NOMO-1 treated with dmso at 0.1 percent for 144 hours (cell line): ENCODE data around the gene JPT2.
"Not testable (repeated sequence)": the region's sequence is repeated elsewhere in the genome, so short reads cannot be mapped to it uniquely, and the experiment has no call there.

Experiments
- DNase-seq: peaks from one replicate; lab custom pipeline; 2025; ENCODE audit not compliant: unreplicated experiment; lab: John Stamatoyannopoulos, UW

Gene JPT2

GRCh38 chr16:1727651-1728624 lies 49.9 kb downstream of the JPT2 start:
- no peak for DNase-seq

- no peak for DNase-seq
Observed at GRCh38 chr16:1729026-1729425, 50.9 kb downstream of the JPT2 start.

DNA sequence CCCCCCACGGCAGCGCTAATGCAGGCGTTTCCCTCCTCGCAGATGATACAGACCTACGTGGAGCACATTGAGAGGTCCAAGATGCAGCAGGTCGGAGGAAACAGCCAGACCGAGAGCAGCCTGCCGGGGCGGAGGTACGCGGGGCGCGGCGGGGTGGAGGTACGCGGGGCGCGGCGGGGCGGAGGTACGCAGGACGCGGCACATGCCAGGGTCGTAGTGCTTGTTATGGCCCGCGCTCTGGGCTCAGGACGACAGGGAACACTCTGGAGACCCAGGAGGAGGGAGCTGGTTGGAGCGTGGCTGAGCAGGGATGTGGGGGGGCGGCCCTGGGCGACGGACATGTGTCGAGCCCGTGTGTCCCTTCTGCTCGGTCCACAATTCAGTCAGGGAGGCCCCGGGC lies 51.4 kb downstream of the JPT2 start:
- no peak for DNase-seq

- no peak for DNase-seq
Observed at GRCh38 chr16:1731073-1731472, 53.0 kb downstream of the JPT2 start.

DNA sequence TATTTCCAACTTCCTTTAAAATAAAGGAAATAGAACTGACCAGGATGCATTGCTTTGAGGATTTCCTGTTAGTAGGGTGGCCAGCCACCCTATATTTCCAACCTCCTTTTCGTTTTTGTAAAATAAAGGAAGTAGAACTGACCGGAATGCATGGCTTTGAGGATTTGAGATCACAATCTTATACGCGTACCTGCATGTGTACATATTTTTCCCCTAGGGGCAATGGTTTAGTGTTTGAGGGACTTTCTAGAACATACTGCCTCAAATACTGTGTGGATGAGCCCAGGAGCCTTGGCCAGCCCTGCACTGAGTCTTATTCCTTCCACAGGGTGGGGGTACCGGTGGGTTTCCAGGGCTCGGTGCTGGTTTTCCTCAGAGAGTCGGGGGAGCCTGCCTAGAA lies 53.5 kb downstream of the JPT2 start:
- no peak for DNase-seq

- no peak for DNase-seq
Observed at GRCh38 chr16:1732071-1732470, 54.0 kb downstream of the JPT2 start.

DNA sequence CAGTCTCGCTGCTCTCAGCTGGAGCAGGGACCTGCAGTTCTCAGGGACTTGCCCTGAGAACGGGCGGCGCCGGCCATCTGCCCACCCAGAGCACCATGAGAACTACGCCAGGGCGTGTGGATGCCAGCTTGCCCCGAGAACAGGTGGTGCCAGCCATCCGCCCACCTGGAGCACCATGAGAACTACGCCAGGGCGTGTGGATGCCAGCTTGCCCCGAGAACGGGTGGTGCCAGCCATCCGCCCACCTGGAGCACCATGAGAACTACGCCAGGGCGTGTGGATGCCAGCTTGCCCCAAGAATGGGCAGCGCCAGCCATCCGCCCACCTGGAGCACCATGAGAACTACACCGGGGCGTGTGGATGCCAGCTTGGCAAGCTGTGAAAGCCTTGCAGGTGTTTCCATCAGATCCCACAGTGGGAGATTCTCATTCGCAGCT lies 54.5 kb downstream of the JPT2 start:
- not testable (repeated sequence) for DNase-seq

DNA sequence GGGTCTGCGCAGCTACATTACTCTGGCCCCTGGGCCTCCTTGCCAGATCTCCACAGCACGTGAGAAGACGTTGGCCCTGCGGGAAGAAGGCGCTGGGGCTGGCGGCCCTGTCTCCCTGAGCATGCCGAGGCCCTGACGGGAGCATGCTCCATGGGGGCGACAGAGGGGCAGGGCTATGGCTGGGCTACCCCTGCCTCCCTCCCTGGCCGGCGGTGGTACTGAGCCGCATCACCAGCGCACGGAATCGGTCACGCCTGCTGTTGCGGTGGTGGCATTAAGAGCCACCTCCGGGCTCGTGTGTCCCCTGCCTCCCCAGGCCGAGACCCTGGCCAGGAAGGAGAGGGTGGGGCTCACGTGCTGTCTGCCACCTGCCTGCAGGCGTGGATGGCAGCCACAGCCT lies 56.0 kb downstream of the JPT2 start:
- no peak for DNase-seq

GRCh38 chr16:1734816-1735215 lies 56.7 kb downstream of the JPT2 start:
- DNase-seq, result no peak

- no peak for DNase-seq
Observed at GRCh38 chr16:1740234-1740633, 62.2 kb downstream of the JPT2 start.

GRCh38 chr16:1740781-1741490 lies 62.9 kb downstream of the JPT2 start:
- no peak for DNase-seq

- no peak for DNase-seq
Observed at GRCh38 chr16:1741553-1742165, 63.6 kb downstream of the JPT2 start.

- no peak for DNase-seq
Observed at GRCh38 chr16:1743376-1744337, 65.6 kb downstream of the JPT2 start.

DNA sequence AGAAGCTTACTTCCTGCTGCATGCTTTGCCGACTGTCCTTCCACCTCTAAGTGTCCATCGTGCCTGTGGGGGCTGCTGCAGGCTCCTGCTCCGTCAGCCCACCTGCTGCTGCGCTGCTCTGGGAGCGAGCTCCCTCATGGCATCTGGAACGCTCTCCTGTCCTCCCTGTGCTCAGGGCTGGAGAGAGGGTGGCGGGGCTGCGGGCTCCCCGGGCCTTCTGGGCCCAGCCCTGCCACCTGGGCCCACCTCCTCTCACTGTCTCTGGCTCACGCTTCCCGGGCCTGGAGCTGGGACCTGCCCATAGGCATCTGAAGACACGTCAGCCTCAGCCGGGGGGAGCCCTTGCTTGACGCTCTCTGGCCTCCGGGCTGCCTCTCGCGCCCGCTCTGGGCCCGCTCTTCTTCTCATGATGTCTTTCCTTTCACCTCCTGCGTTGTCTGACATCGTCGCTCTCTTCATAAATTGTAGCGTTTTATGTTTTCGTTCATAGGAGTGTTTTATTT lies 66.3 kb downstream of the JPT2 start:
- no peak for DNase-seq

- DNase-seq, result no peak
Observed at GRCh38 chr16:1745181-1745899, 67.3 kb downstream of the JPT2 start.

- DNase-seq, result no peak
Observed at GRCh38 chr16:1745900-1746692, 68.0 kb downstream of the JPT2 start.

DNA sequence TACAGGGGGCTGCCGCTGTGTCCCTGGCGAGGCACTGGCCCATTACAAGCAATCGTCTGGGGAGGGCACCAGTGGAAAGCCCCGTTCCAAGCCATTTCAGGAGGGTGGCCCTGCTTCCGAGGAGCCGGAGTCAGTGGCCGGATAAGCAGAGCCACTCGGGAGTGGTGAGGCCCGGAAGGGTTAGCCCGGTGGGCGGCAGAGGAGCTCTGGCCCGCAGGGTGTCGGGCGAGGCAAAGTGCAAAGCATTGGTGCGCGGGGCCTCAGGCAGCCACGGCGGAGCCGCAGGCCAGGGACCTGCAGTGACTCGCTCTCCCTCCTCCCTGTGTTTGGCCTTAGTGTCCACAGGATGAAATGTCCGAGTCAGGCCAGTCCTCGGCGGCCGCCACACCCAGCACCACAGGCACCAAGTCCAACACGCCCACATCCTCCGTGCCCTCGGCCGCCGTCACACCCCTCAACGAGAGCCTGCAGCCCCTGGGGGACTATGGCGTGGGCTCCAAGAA lies 68.7 kb downstream of the JPT2 start:
- DNase-seq, result no peak

DNA sequence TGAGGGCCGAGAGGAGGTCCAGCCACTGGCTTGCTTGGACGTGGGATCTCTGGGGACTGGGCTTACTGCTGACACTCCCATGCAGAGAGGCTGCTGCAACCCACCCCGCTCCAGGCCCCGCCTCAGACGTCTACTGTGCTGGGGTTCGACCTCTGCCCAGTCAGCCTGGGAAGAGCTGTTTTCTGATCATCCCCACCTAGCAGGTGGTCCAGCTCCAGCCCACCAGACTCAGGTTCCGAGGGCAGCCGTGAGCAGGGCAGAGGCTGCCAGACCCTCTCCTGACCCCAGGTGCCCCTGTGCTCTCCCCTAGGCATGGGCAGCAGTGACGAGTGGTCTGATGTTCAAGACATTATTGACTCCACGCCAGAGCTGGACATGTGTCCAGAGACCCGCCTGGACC lies 69.9 kb downstream of the JPT2 start:
- no peak for DNase-seq
